ENCODE measurements around the gene OR52E2. TPM values are rescaled to one million over a fixed set of nuclear protein-coding genes. Genes with fewer than 3 reads are reported as not detected.

Gene OR52E2
- total RNA-seq, 1 experiment from 2014 or later: not detected

DNA sequence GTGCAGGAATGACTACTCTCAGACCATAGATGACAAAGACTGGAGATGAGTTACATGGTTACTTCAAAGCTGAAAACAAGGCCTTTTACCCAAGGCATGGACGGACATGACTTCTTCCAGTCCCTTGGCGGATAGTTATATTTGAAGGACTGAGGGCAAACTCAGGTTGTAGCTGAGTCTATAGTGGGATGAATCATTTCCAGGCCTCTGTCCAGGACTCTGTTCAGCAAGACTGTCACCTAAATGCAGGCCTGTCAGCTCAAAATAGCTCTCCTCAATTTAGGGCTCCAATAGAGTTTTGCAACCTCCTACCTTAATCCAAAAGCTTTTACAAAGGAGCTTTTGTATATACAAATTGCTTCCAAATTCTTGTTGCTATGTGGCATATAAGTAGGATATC, 37.4 kb downstream of the OR52E2 start:
- Histone ChIP-seq H3K27me3 (replicated peaks; ENCODE audit: control insufficient read depth, insufficient read depth, low read length) (no peaks in the 10 kb centered on the region), H3K4me3 (ENCODE audit: low read depth, low read length) (no peak overlapping the region), H3K4me1 (no peaks in the 10 kb centered on the region), H3K36me3 (ENCODE audit: control insufficient read depth, insufficient read depth, low read length) (no peaks in the 10 kb centered on the region), H3K9me3 (peaks cover 7% of the 10 kb centered on the region)
- no TSS peak for BruUV-seq (replicated peaks)
- Mint-ChIP-seq H3K36me3 (ENCODE audit: insufficient read depth, unreplicated experiment) (no peaks in the 10 kb centered on the region), H3K27ac (ENCODE audit: unreplicated experiment) (no peak overlapping the region), H3K27me3 (ENCODE audit: insufficient read depth, unreplicated experiment) (peaks cover 2% of the 10 kb centered on the region), H3K4me1 (ENCODE audit: low read depth, unreplicated experiment) (no peaks in the 10 kb centered on the region), H3K4me3 (ENCODE audit: unreplicated experiment) (no peak overlapping the region), H3K9me3 (ENCODE audit: unreplicated experiment) (no peaks in the 10 kb centered on the region)
- intact Hi-C loops (cut with micrococcal nuclease; ENCODE audit: unreplicated experiment): no loop called here
- ChIA-PET CTCF (no interaction called here), POLR2A (no interaction called here)
- DNase-seq: no peak
- TF ChIP-seq, protein P1, sequence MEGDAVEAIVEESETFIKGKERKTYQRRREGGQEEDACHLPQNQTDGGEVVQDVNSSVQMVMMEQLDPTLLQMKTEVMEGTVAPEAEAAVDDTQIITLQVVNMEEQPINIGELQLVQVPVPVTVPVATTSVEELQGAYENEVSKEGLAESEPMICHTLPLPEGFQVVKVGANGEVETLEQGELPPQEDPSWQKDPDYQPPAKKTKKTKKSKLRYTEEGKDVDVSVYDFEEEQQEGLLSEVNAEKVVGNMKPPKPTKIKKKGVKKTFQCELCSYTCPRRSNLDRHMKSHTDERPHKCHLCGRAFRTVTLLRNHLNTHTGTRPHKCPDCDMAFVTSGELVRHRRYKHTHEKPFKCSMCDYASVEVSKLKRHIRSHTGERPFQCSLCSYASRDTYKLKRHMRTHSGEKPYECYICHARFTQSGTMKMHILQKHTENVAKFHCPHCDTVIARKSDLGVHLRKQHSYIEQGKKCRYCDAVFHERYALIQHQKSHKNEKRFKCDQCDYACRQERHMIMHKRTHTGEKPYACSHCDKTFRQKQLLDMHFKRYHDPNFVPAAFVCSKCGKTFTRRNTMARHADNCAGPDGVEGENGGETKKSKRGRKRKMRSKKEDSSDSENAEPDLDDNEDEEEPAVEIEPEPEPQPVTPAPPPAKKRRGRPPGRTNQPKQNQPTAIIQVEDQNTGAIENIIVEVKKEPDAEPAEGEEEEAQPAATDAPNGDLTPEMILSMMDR (IDR thresholded peaks at IDR 0.05; ENCODE audit: insufficient read depth in 1 of 2, low read depth in 1 of 2, low read length in 1 of 2, severe bottlenecking in 1 of 2, unreplicated experiment in 1 of 2): no peak

DNA sequence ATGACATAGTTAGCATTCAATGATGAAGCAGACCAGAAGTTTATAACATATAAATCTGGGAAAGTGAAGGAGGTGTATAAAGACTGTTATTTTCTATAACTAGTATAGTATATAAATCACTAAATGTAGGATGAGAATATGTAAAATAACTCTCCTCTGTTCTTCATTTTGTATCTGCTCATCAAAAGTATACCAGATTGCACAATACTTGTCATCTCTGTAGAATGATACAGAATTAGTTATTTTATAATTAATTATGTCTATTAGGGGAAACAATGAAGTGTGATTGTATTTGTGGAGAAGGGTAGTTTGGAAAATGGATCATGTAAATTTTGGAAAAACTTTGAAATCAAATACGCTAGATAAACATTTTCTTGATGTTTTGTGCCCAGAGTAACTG, 46.4 kb downstream of the OR52E2 start:
- Mint-ChIP-seq H3K4me3 (ENCODE audit: unreplicated experiment) (no peak overlapping the region), H3K27me3 (ENCODE audit: insufficient read depth, unreplicated experiment) (peaks cover 9% of the 10 kb centered on the region), H3K4me1 (ENCODE audit: low read depth, unreplicated experiment) (no peaks in the 10 kb centered on the region), H3K9me3 (ENCODE audit: unreplicated experiment) (no peaks in the 10 kb centered on the region), H3K36me3 (ENCODE audit: insufficient read depth, unreplicated experiment) (no peaks in the 10 kb centered on the region), H3K27ac (ENCODE audit: unreplicated experiment) (no peak overlapping the region)
- Histone ChIP-seq H3K9me3 (no peaks in the 10 kb centered on the region), H3K27me3 (replicated peaks; ENCODE audit: control insufficient read depth, insufficient read depth, low read length) (no peaks in the 10 kb centered on the region; the same call in 1 of the 2 replicates), H3K4me1 (no peaks in the 10 kb centered on the region), H3K36me3 (ENCODE audit: control insufficient read depth, insufficient read depth, low read length) (no peaks in the 10 kb centered on the region), H3K4me3 (ENCODE audit: low read depth, low read length) (no peak overlapping the region)
- BruUV-seq (replicated peaks): no TSS peak
- TF ChIP-seq, protein P1 (IDR thresholded peaks at IDR 0.05; ENCODE audit: insufficient read depth in 1 of 2, low read depth in 1 of 2, low read length in 1 of 2, severe bottlenecking in 1 of 2, unreplicated experiment in 1 of 2): no peak
- ChIA-PET CTCF (interaction anchor here (1.0 kb wide), 1 partner anchor 316 kb away, joined by 3 read pairs; no protein-coding TSS in a partner anchor), POLR2A (no interaction called here)
- DNase-seq: no peak
- intact Hi-C loops (cut with micrococcal nuclease; ENCODE audit: unreplicated experiment): no loop called here

DNA sequence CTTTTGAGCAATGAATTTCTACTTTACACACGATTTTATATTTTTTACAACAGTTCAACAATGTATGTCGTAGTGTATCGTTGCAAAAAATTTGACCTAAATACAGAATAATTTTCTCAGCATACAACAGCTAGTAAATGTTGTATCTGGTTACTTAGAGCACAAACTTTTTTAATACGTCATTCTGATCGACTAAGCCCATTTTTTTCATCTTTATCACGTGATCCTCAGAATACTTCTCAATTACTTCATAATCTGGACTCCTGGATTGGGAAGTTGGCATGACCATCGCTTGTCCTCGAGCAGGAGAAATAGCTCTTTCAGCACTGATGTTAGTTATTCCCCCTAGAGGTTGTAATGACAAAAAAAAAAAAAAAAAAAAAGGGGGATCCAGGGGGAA, 48.2 kb downstream of the OR52E2 start:
- Histone ChIP-seq H3K27me3 (replicated peaks; ENCODE audit: control insufficient read depth, insufficient read depth, low read length) (no peaks in the 10 kb centered on the region; the same call in 1 of the 2 replicates), H3K4me3 (ENCODE audit: low read depth, low read length) (no peak overlapping the region), H3K36me3 (ENCODE audit: control insufficient read depth, insufficient read depth, low read length) (no peaks in the 10 kb centered on the region), H3K9me3 (no peaks in the 10 kb centered on the region), H3K4me1 (no peaks in the 10 kb centered on the region)
- no peak for DNase-seq
- BruUV-seq (replicated peaks): no TSS peak
- Mint-ChIP-seq H3K27ac (ENCODE audit: unreplicated experiment) (no peak overlapping the region), H3K4me1 (ENCODE audit: low read depth, unreplicated experiment) (no peaks in the 10 kb centered on the region), H3K27me3 (ENCODE audit: insufficient read depth, unreplicated experiment) (peaks cover 9% of the 10 kb centered on the region), H3K4me3 (ENCODE audit: unreplicated experiment) (no peak overlapping the region), H3K9me3 (ENCODE audit: unreplicated experiment) (no peaks in the 10 kb centered on the region), H3K36me3 (ENCODE audit: insufficient read depth, unreplicated experiment) (no peaks in the 10 kb centered on the region)
- ChIA-PET CTCF (interaction anchor here (0.6 kb wide), 1 partner anchor 1394 kb away, joined by 3 read pairs; no protein-coding TSS in a partner anchor), POLR2A (interaction anchor here (0.6 kb wide), 1 partner anchor 21 kb away, joined by 6 read pairs; no protein-coding TSS in a partner anchor)
- intact Hi-C loops (cut with micrococcal nuclease; ENCODE audit: unreplicated experiment): no loop called here
- TF ChIP-seq, protein P1 (IDR thresholded peaks at IDR 0.05; ENCODE audit: insufficient read depth in 1 of 2, low read depth in 1 of 2, low read length in 1 of 2, severe bottlenecking in 1 of 2, unreplicated experiment in 1 of 2): no peak

Other genes starting within 250 kb of the OR52E2 start
- gene OR51F2, start 238.3 kb downstream of the OR52E2 start, total RNA-seq (2022): not detected in 2 replicates
- gene OR51S1, start 210.4 kb downstream of the OR52E2 start, total RNA-seq (2022): not detected in 2 replicates
- not detected in 2 replicates for gene OR51T1, start 177.7 kb downstream of the OR52E2 start, total RNA-seq (2022)
- gene OR51A7, start 155.8 kb downstream of the OR52E2 start, total RNA-seq (2022): not detected in 2 replicates
- not detected in 2 replicates for gene OR51G2, start 140.3 kb downstream of the OR52E2 start, total RNA-seq (2022)
- not detected in 2 replicates for gene OR51G1, start 135.3 kb downstream of the OR52E2 start, total RNA-seq (2022)
- not detected in 2 replicates for gene OR51A4, start 112.0 kb downstream of the OR52E2 start, total RNA-seq (2022)
- gene OR51A2, start 103.9 kb downstream of the OR52E2 start, total RNA-seq (2022): not detected in 2 replicates
- not detected in 2 replicates for gene OR51L1, start 64.8 kb downstream of the OR52E2 start, total RNA-seq (2022)
- gene OR52J3, start 13.1 kb downstream of the OR52E2 start, total RNA-seq (2022): not detected in 2 replicates
- not detected in 2 replicates for gene OR52E1, start 9.9 kb upstream of the OR52E2 start, total RNA-seq (2022)
- not detected in 2 replicates for gene OR52A5, start 78.7 kb upstream of the OR52E2 start, total RNA-seq (2022)
- gene OR52A1, start 95.1 kb upstream of the OR52E2 start, total RNA-seq (2022): not detected in 2 replicates
- not detected in 2 replicates for gene OR51V1, start 141.1 kb upstream of the OR52E2 start, total RNA-seq (2022)
- not detected in 2 replicates for gene HBB, start 167.4 kb upstream of the OR52E2 start, total RNA-seq (2022)
- not detected in 2 replicates for gene HBD, start 174.9 kb upstream of the OR52E2 start, total RNA-seq (2022)
- gene HBG1, start 190.2 kb upstream of the OR52E2 start, total RNA-seq (2022): not detected in 2 replicates
- gene HBG2, start 195.2 kb upstream of the OR52E2 start, total RNA-seq (2022): not detected in 2 replicates
- not detected in 2 replicates for gene HBE1, start 210.3 kb upstream of the OR52E2 start, total RNA-seq (2022)
- gene OR51B4, start 242.3 kb upstream of the OR52E2 start, total RNA-seq (2022): not detected in 2 replicates